ENCODE measurements around the gene MRPL24.

MRPL24 gene

GRCh38 chr1:156767879-156768604 is 27.2 kb upstream of the MRPL24 start (continued):
- no peak for TF ChIP-seq ZBTB11 (tag by site-specific recombination; conservative IDR thresholded peaks at IDR 0.05; ENCODE audit: low read depth)
- no peak for TF ChIP-seq ZXDB (tag by site-specific recombination; IDR thresholded peaks at IDR 0.05)
- no peak for TF ChIP-seq ZNF184 (tag by site-specific recombination; IDR thresholded peaks at IDR 0.05)
- no peak for TF ChIP-seq ZNF768 (tag by site-specific recombination; IDR thresholded peaks at IDR 0.05)
- TF ChIP-seq ZNF148 (tag by site-specific recombination; IDR thresholded peaks at IDR 0.05; ENCODE audit: borderline replicate concordance), result no peak
- no peak for TF ChIP-seq PRDM1 (tag by site-specific recombination; IDR thresholded peaks at IDR 0.05)
- TF ChIP-seq ZNF704 (tag by site-specific recombination; IDR thresholded peaks at IDR 0.05), result no peak
- no peak for TF ChIP-seq TRIM28 (IDR thresholded peaks at IDR 0.05; ENCODE audit: borderline replicate concordance, low read length)
- no peak for TF ChIP-seq ZBTB6 (tag by site-specific recombination; IDR thresholded peaks at IDR 0.05)
- TF ChIP-seq GLI4 (tag by site-specific recombination; IDR thresholded peaks at IDR 0.05), result 0 out of 2 replicates have a peak, but pooled peaks have one; percentile 3
- TF ChIP-seq ZNF114 (tag by site-specific recombination; IDR thresholded peaks at IDR 0.05), result no peak
- TF ChIP-seq ZNF311 (tag by site-specific recombination; IDR thresholded peaks at IDR 0.05; ENCODE audit: borderline replicate concordance), result no peak
- peak; percentile 3 for TF ChIP-seq ZNF423 (tag by site-specific recombination; IDR thresholded peaks at IDR 0.05)
- no peak for TF ChIP-seq ZNF19 (tag by site-specific recombination; IDR thresholded peaks at IDR 0.05; ENCODE audit: low read depth)
- TF ChIP-seq ZNF692 (tag by site-specific recombination; IDR thresholded peaks at IDR 0.05), result no peak
- TF ChIP-seq ZBTB20 (tag by site-specific recombination; IDR thresholded peaks at IDR 0.05), result no peak
- no peak for TF ChIP-seq CTCF (tag by site-specific recombination; IDR thresholded peaks at IDR 0.05)
- TF ChIP-seq ZNF510 (tag by site-specific recombination; IDR thresholded peaks at IDR 0.05; ENCODE audit: insufficient replicate concordance), result no peak
- no peak for TF ChIP-seq ZNF391 (tag by site-specific recombination; IDR thresholded peaks at IDR 0.05; ENCODE audit: borderline replicate concordance, low read depth)
- TF ChIP-seq ZBTB8A (tag by site-specific recombination; IDR thresholded peaks at IDR 0.05), result no peak
- no peak for TF ChIP-seq ZNF76 (tag by site-specific recombination; IDR thresholded peaks at IDR 0.05; ENCODE audit: borderline replicate concordance, low read depth)
- TF ChIP-seq ZNF175 (tag by site-specific recombination; IDR thresholded peaks at IDR 0.05), result no peak
- no peak for TF ChIP-seq ZNF223 (tag by site-specific recombination; IDR thresholded peaks at IDR 0.05)
- no peak for TF ChIP-seq ZNF645 (tag by site-specific recombination; IDR thresholded peaks at IDR 0.05)

Measured in HEK293 (cell line).